Kidney (tissue), 14 donors: Measurements from ENCODE around the gene STEAP3. TPM values are rescaled to one million over a fixed set of nuclear protein-coding genes. Genes with fewer than 3 reads are reported as not detected.

ENCODE experiments used
- DNase-seq, 5 donors: peaks; one replicate each; pipeline ENCODE4 v3.0.0-alpha.2; 2013 to 2020
- FAIRE-seq: peaks from 2 replicates; lab custom pipeline; 2012; peaks lifted over from hg19 to GRCh38; lab: Jason Lieb, UNC
- H3K27ac ChIP-seq, 2 donors: one replicate each; pipeline ENCODE4 v1.7.0; 2013; ENCODE audit warnings: low read depth in 2 of 2, low read length in 2 of 2, inconsistent platforms in 1 of 2
- H3K27me3 ChIP-seq: one replicate; pipeline ENCODE4 v1.7.1; 2013; ENCODE audit warnings: low read length, inconsistent platforms; ENCODE audit not compliant: control insufficient read depth, insufficient read depth
- H3K36me3 ChIP-seq, 3 donors: one replicate each; pipeline versions ENCODE4 v1.7.0 to v1.7.1; 2013; ENCODE audit warnings: low read length in 3 of 3, control low read depth in 1 of 3, inconsistent platforms in 1 of 3; ENCODE audit not compliant: insufficient read depth in 3 of 3, control insufficient read depth in 2 of 3
- H3K4me1 ChIP-seq, 3 donors: one replicate each; pipeline versions ENCODE4 v1.7.0 to v1.7.1; 2013; ENCODE audit warnings: low read length in 3 of 3, inconsistent platforms in 1 of 3, low read depth in 1 of 3; ENCODE audit not compliant: control insufficient read depth in 2 of 3, insufficient read depth in 2 of 3
- H3K4me3 ChIP-seq, 3 donors: one replicate each; pipeline versions ENCODE4 v1.7.0 to v1.8.1; 2013; ENCODE audit warnings: low read length in 3 of 3, control low read depth in 1 of 3, inconsistent platforms in 1 of 3
- H3K9ac ChIP-seq, 3 donors: one replicate each; pipeline versions ENCODE4 v1.7.0 to v1.7.1; 2013; ENCODE audit warnings: low read length in 3 of 3, control low read depth in 1 of 3, inconsistent platforms in 1 of 3
- H3K9me3 ChIP-seq, 3 donors: one replicate each; pipeline versions ENCODE4 v1.7.0 to v1.7.1; 2013; ENCODE audit warnings: low read length in 3 of 3, control low read depth in 1 of 3, inconsistent platforms in 1 of 3; ENCODE audit not compliant: control insufficient read depth in 2 of 3, insufficient read depth in 1 of 3
- CTCF ChIP-seq: IDR thresholded peaks from 3 replicates; pipeline ENCODE4 v1.5.1; 2012; ENCODE audit warnings: mild to moderate bottlenecking, moderate library complexity, borderline replicate concordance; ENCODE audit not compliant: insufficient read depth; ENCODE audit errors: extremely low read depth
- intact Hi-C: fragments of 100-400 bp; cut with DNase I; formaldehyde crosslinking; loops from one replicate; pipeline ENCODE4 v1.11.1; 2022
- polyA plus RNA-seq: library from polyadenylated mRNA; stranded (reverse); fragments of 350-450 nt; fragmentation: Illumina TruSeq; extraction: RNeasy Lipid Tissue Mini Kit (QIAGEN cat#74804); gene quantifications from one replicate; pipeline ENCODE4 v1.2.3, GENCODE V29; 2014; ENCODE audit warnings: low read depth, low replicate concordance; ENCODE audit not compliant: insufficient read depth
- total RNA-seq: library from RNA; stranded (reverse); fragmentation: NEBNext Ultra II Directional; extraction: Animal tissue kit (Norgen Biotek cat#: 25700); gene quantifications from one replicate; pipeline ENCODE4 v1.2.1, GENCODE V29; 2021
- donor health status: control.
- donor health status: control.
- donor health status: control.
- donor health status: control.
- donor health status: control.
- donor health status: DM: yes; HTN: yes; CAD: no.
- donor health status: Normal renal cell carcinoma (clear cell type).

The STEAP3 gene
- total and polyA plus RNA-seq, 2 donors from 2014 or later, result 6.7 to 25.4 TPM

GRCh38 chr2:119259296-119259860 is 35.7 kb downstream of the STEAP3 start:
- TF ChIP-seq CTCF, result no peak
- no peak overlapping the region for H3K4me3 ChIP-seq
- no peak overlapping the region for H3K27ac ChIP-seq
- H3K4me1 ChIP-seq, result peaks cover 0 to 3% (median 0%) of the 10 kb centered on the region in 3 donors
- H3K27me3 ChIP-seq, result no peaks in the 10 kb centered on the region
- H3K9ac ChIP-seq, result no peak overlapping the region
- H3K9me3 ChIP-seq, result no peaks in the 10 kb centered on the region
- intact Hi-C loops, result no loop called here
- DNase-seq (no peak), FAIRE-seq (no peak)
- no peaks in the 10 kb centered on the region for H3K36me3 ChIP-seq

DNA sequence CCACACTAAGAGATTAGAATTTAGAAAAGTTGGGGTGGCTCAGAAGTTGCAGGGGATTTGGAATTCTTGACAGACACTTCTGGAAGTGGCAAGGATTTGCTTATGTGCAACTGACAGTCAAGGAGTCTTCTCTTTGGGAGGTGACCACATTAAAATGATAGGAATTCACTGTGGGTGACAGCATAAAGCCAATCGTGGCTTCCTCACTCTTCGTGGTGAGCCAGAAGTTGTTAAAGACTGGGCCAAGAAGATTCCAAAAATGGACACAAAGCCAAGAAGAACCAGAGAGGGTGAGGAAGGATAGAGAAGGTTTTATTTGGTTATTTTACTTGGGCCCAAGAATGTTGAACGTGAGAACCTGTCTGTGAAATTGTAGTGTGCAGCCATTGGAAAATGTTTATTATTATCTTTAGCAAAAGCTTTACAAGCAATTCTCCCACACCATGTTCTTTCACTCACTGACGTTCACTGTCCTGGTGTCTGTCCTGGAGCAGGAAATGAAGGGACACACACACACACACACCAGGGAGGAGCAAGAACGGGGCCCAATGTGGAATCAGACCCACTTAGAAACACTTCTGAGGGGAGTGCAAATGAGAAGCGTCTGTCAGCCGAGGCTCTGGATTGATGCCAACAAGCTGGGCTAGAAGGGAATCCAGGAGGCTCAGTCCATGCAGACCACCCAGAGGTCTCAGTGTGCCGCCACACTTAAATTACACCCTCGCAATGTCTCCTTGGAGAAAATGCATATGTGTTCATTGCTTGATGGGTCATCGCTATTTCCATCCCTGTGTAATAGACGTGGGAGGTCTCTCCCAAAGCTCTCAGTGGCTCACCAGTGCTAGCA is 37.2 kb downstream of the STEAP3 start:
- Histone ChIP-seq H3K4me1 (peaks cover 0 to 3% (median 0%) of the 10 kb centered on the region in 3 donors), H3K4me3 (no peak overlapping the region), H3K36me3 (no peaks in the 10 kb centered on the region), H3K9ac (no peak overlapping the region), H3K27ac (no peak overlapping the region), H3K27me3 (no peaks in the 10 kb centered on the region), H3K9me3 (no peaks in the 10 kb centered on the region)
- DNase-seq (peak in 3 of 5 donors; percentile 17 to 39 (median 23)), FAIRE-seq (no peak)
- intact Hi-C loops, result no loop called here
- no peak for TF ChIP-seq CTCF

GRCh38 chr2:119261493-119262225 is 38.0 kb downstream of the STEAP3 start:
- no peak overlapping the region for H3K4me3 ChIP-seq
- FAIRE-seq (no peak), DNase-seq (no peak)
- no peaks in the 10 kb centered on the region for H3K36me3 ChIP-seq
- no peaks in the 10 kb centered on the region for H3K27me3 ChIP-seq
- H3K9ac ChIP-seq, result no peak overlapping the region
- peaks cover 0 to 3% (median 0%) of the 10 kb centered on the region in 3 donors for H3K4me1 ChIP-seq
- TF ChIP-seq CTCF, result no peak
- H3K27ac ChIP-seq, result no peak overlapping the region
- no peaks in the 10 kb centered on the region for H3K9me3 ChIP-seq
- intact Hi-C loops, result no loop called here
